22Rv1 (cell line): ENCODE data around the gene ARHGAP26.

Experiments
- H3K27ac ChIP-seq: fragments of 450-650 bp; 2 replicates; pipeline ENCODE4 v1.5.1; 2017
- CTCF ChIP-seq: fragments of 450-650 bp; IDR thresholded peaks from 2 replicates; pipeline ENCODE4 v1.5.1; 2017; ENCODE audit warnings: mild to moderate bottlenecking
- ZFX ChIP-seq: fragments of 450-650 bp; IDR thresholded peaks from 2 replicates; pipeline ENCODE4 v1.6.1; 2017; ENCODE audit warnings: antibody characterized with exemption, borderline replicate concordance

The ARHGAP26 gene

GRCh38 chr5:142973932-142974331 is 203.8 kb downstream of the ARHGAP26 start:
- H3K27ac ChIP-seq: no peak overlapping the region

GRCh38 chr5:142974409-142974808 is 204.2 kb downstream of the ARHGAP26 start:
- TF ChIP-seq ZFX (no peak), CTCF (no peak)
- H3K27ac ChIP-seq: no peak overlapping the region

More at GRCh38 chr5:142973932-142974331, 203.8 kb downstream of the ARHGAP26 start:
- no peak for TF ChIP-seq CTCF
- TF ChIP-seq ZFX: no peak

- TF ChIP-seq ZFX: no peak
- no peak for TF ChIP-seq CTCF
- no peak overlapping the region for H3K27ac ChIP-seq
Observed at GRCh38 chr5:142976861-142977260, 206.7 kb downstream of the ARHGAP26 start.

- TF ChIP-seq ZFX (no peak), CTCF (no peak)
Observed at GRCh38 chr5:142977363-142978051, 207.3 kb downstream of the ARHGAP26 start.

GRCh38 chr5:142978252-142978651 is 208.1 kb downstream of the ARHGAP26 start:
- H3K27ac ChIP-seq: no peak overlapping the region
- TF ChIP-seq ZFX (no peak), CTCF (no peak)

More at GRCh38 chr5:142977363-142978051, 207.3 kb downstream of the ARHGAP26 start:
- H3K27ac ChIP-seq: no peak overlapping the region

- TF ChIP-seq CTCF (no peak), ZFX (no peak)
- H3K27ac ChIP-seq: no peak overlapping the region
Observed at GRCh38 chr5:142978726-142979125, 208.5 kb downstream of the ARHGAP26 start.

- TF ChIP-seq ZFX: no peak
- no peak for TF ChIP-seq CTCF
- no peak overlapping the region for H3K27ac ChIP-seq
Observed at GRCh38 chr5:142979636-142980035, 209.5 kb downstream of the ARHGAP26 start.
